ENCODE results near the gene TUT4.

DNA sequence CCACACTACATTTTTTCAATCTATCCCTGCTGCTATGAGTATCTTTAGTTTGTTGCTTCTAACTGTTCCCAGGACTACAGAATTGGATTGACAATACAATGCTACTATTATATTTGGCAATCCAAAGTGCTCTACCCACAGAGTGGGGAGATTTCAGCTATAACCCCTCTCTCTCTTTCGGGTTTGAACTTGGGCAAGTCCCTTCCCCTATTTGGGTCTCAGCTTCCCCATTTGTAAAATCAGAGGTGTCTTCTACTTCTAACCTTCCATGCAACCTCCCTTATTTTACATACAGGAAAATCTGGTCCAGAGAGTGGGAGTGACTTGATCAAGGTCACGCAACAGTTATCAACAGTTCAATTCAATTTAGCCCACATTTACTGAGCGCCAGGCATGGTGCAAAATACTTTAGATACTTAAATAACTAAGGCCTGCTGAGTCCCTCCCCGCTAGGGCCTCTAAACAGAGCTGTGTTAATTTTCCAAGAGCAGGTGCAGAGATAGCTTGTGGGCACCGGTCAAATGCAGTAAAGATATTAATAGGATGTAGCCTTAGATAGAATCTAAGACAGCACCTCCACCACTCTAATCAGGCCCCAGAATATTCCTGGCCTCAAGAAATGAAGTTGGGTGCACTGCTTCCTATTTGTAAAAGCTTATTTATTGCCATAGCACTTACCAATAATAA, 39.9 kb upstream of the TUT4 start:
- no peak for TF ChIP-seq POLR2A (IDR thresholded peaks at IDR 0.05; ENCODE audit: low read depth, low read length)
- no peak for TF ChIP-seq POLR2AphosphoS5 (IDR thresholded peaks at IDR 0.05; ENCODE audit: low read depth, low read length)

Data from GM12892 (cell line).